GM12875 (cell line): ENCODE measurements around the gene OGFRL1.

ENCODE experiments used
- H3K4me3 ChIP-seq: one replicate; pipeline ENCODE4 v1.5.1; 2011; ENCODE audit warnings: low read depth, low read length, control low read depth
- TF ChIP-seq, protein P1 (sequence below): IDR thresholded peaks from 2 replicates; pipeline ENCODE4 v1.5.1; 2011; ENCODE audit warnings: low read depth, mild to moderate bottlenecking, control low read depth, inconsistent platforms, low read length, moderate library complexity, borderline replicate concordance; ENCODE audit not compliant: insufficient read depth

Gene OGFRL1

DNA sequence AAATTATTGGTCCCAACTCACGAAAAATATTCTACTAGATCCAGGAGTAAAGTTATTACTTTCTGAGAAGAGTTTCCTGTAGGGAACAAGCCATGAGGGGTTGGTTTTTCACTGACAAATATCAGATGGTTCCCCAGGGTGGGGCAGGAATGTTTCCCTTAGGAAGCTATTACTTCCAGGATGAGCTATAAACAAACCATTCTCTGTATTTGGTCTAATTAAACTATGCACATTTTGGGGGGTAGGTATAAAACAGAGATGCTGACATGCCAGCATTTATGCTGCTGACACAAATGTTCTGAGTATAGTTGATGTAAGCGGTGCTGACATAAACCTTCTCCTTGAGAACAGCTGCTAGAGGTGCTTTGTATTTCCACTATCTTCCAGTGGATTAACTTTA, 54.2 kb downstream of the OGFRL1 start:
- H3K4me3 ChIP-seq, result no peak overlapping the region
- TF ChIP-seq, protein P1, sequence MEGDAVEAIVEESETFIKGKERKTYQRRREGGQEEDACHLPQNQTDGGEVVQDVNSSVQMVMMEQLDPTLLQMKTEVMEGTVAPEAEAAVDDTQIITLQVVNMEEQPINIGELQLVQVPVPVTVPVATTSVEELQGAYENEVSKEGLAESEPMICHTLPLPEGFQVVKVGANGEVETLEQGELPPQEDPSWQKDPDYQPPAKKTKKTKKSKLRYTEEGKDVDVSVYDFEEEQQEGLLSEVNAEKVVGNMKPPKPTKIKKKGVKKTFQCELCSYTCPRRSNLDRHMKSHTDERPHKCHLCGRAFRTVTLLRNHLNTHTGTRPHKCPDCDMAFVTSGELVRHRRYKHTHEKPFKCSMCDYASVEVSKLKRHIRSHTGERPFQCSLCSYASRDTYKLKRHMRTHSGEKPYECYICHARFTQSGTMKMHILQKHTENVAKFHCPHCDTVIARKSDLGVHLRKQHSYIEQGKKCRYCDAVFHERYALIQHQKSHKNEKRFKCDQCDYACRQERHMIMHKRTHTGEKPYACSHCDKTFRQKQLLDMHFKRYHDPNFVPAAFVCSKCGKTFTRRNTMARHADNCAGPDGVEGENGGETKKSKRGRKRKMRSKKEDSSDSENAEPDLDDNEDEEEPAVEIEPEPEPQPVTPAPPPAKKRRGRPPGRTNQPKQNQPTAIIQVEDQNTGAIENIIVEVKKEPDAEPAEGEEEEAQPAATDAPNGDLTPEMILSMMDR, result no peak

DNA sequence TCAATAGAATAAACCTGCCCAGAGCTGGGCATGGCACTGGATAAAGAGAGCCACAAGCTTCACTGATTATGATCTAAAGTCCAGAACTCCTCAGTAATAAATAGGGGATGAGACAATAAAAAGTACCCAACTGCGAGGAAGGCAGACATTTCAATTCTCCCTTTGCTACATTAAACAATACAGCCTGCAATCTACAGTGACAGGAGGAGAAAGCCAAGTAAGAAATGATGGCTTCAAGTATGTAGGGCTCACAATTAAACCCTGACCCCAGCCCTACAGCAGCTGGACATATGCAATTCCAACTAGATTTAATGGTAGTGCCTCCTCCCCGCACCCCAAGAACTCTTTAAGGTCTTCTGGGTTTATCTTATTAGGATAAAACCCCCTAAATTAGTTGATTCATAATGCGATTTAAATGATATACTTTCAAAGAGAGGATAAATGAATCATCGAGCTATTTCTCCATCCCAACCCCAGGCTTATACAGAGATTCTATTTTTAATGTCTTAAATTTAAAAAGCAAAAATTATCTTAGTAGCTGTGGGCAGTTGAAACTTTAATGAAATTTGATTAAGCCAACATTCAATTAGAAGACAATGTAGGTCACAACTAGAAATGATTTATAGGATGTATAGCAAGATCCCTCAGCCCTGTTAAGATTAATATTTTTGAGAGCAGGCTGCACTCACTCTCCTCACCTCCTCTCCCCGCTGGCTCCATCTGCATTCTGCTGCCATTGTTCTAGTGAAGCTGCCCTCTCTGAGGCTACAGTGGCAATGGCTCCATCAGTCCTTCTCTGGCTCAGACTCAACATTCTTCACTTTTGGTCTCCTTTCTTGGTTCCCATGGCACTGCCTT, 57.1 kb downstream of the OGFRL1 start:
- TF ChIP-seq, protein P1, result no peak

DNA sequence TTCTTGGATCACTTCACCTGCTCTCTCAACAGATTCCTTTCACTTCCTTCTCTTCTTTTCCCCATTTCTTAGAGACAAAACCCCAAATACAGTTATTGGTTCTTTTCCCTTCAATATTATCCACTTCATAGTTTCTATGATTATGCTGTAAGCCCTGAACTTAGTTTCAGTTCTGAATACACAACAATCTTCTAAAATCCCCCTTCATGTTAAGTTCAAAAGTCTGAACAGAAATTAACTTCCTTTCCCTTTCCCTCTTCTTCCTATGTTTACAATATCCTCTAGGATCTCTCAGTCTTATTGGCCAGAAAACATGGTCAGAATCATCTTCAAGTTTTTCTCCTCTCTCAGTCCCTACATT, 57.7 kb downstream of the OGFRL1 start:
- H3K4me3 ChIP-seq, result no peak overlapping the region
- TF ChIP-seq, protein P1, result no peak

More for the DNA sequence above, 57.1 kb downstream of the OGFRL1 start:
- no peak overlapping the region for H3K4me3 ChIP-seq

DNA sequence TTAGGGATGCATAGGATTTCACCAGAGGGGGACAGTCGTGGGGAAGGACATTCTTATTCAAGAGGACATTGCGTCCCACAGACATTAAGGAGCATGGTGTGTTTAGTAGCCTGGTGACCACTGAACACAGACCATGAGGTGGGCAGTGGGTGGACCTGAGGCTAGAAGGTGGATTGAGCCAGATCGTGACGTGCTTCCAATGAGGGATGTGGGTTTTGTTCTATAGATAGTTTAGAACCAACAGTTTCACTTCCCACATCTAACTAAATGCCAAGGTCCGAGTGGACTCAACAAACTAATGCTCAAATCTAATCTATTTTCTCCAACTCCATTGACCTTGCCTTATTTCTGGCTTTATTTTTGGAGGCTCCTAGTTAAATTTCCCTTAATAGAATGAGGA, 58.5 kb downstream of the OGFRL1 start:
- H3K4me3 ChIP-seq, result no peak overlapping the region
- TF ChIP-seq, protein P1, result no peak

DNA sequence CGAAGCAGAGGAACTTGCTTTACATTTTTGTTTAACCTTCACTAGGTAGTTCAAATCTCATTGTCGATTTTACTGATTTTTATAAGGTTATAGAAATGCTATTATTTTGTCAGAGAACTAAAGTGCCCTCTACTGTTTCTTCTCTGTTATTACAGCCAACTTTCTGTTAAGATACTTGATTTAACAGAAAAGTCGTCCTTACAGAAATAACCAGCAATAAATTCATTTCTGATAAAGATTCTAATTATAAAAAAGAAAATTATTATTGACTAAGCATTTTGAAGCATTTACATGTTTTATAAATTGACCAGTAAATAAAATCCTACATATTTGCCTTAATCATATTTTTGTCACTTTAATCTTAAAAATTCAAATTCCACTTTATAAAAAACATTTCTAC, 60.8 kb downstream of the OGFRL1 start:
- TF ChIP-seq, protein P1, result 0 out of 2 replicates have a peak, but pooled peaks have one; percentile 3
- no peak overlapping the region for H3K4me3 ChIP-seq

DNA sequence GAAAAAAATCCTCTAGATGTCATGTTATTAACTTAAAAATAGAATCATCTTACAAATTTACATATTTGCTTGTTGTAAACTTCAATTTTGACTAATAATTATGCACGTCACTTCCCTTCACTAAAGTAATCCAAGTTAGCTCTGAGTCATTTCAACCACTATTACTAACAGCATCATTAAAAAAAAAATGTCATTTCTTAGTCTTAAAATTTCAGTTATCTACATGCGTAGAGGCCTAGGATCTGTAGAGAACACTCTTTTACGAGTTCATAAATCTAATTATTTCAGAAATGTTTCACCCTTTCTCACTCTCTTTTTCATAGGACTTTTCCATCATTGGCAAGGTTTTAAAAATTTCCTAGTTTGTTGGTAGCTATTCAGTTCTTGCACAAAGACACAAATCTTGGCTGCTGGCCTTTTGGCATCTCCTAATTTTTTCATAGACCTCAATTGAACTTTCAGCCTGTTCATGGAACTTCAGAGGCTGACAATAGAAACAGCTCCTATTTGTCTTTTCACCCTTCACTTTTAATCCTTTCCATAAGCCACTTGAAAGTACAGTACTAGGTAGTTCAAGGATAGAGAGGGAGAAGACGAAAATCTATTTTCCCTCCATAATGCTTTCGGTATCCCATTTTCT, 61.5 kb downstream of the OGFRL1 start:
- TF ChIP-seq, protein P1, result no peak
- H3K4me3 ChIP-seq, result no peak overlapping the region

DNA sequence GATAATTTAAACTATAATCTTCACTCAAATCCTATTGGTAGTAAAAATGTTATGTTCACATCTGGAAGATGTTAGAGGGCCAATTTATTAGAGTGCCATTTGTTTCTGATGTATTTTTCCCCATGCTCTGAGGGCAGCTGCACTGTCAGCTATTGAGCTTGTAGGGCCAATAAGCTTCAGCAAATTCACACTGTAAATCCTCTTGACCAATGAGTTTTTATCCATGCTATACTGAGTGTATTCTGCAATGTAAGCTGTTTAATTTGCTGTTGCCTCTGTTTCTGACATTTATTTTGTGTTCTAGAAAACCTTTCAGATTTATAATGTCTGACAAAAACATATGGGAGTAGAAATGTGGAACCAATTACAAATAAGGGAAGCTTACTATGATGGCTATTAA, 62.6 kb downstream of the OGFRL1 start:
- no peak overlapping the region for H3K4me3 ChIP-seq
- TF ChIP-seq, protein P1, result no peak
